Prostate gland (tissue), 2 donors: ENCODE results near the gene ATXN10. TPM values are rescaled to one million over a fixed set of nuclear protein-coding genes. Genes with fewer than 3 reads are reported as not detected.

Source experiments
- DNase-seq: peaks from one replicate; pipeline ENCODE4 v3.0.0-alpha.2; 2019; ENCODE audit warnings: low spot score
- H3K27ac ChIP-seq, 2 donors: fragments of 200-600 bp; sonication (generic); 2 replicates each; pipeline ENCODE4 v1.5.1; 2017 to 2019
- H3K27me3 ChIP-seq: fragments of 200-600 bp; sonication (generic); replicated peaks from 2 replicates; pipeline ENCODE4 v1.5.1; 2019; ENCODE audit not compliant: insufficient read depth
- H3K36me3 ChIP-seq, 2 donors: fragments of 200-600 bp; sonication (generic); 1 replicate in 1 of 2; 2 replicates in 1 of 2; pipeline versions ENCODE4 v1.5.1 to v1.8.1; 2017 to 2019
- H3K4me1 ChIP-seq: fragments of 200-600 bp; sonication (generic); replicated peaks from 2 replicates; pipeline ENCODE4 v1.5.1; 2019
- H3K4me3 ChIP-seq, 2 donors: fragments of 200-600 bp; sonication (generic); 2 replicates each; pipeline ENCODE4 v1.5.1; 2017 to 2019
- H3K9me3 ChIP-seq: fragments of 200-600 bp; sonication (generic); 2 replicates; pipeline ENCODE4 v1.5.1; 2017
- CTCF ChIP-seq, 4 experiments: fragments of 200-600 bp in 2 of 4; fragments of 450-650 bp in 2 of 4; sonication (generic) in 2 of 4; IDR thresholded peaks; 1 replicate in 3 of 4; 2 replicates in 1 of 4; pipeline ENCODE4 v1.5.1; 2016 to 2019; ENCODE audit warnings: antibody characterized with exemption in 4 of 4, mild to moderate bottlenecking in 2 of 4, moderate library complexity in 2 of 4
- POLR2A ChIP-seq: fragments of 450-650 bp; IDR thresholded peaks from one replicate; pipeline ENCODE4 v1.6.1; 2016; ENCODE audit warnings: antibody characterized with exemption, mild to moderate bottlenecking
- POLR2AphosphoS5 ChIP-seq: sonication (generic); formaldehyde crosslinking; IDR thresholded peaks from one replicate; pipeline ENCODE4 v1.6.1; 2017; ENCODE audit warnings: antibody characterized with exemption
- WGBS: methylation state at CpG from one replicate; pipeline ENCODE4 v1.1.5; 2018; 5-methylcytosine and 5-hydroxymethylcytosine counted together
- intact Hi-C: fragments of 100-400 bp; cut with DNase I; formaldehyde crosslinking; loops from one replicate; pipeline ENCODE4 v1.14.2; 2022
- total RNA-seq, 2 donors: library from RNA; depleted of rRNA; stranded (reverse); fragments of >200 nt; gene quantifications; one replicate each; pipeline ENCODE4 v1.1.0, GENCODE V29; 2016

ATXN10 gene
- total RNA-seq, 2 donors from 2014 or later, result 125 to 148 TPM

GRCh38 chr22:45777046-45777851 is 105.6 kb downstream of the ATXN10 start:
- intact Hi-C loops, result no loop called here
- WGBS, result 79% methylated on average over 6 of the region's 6 CpGs

GRCh38 chr22:45777852-45778375 is 106.3 kb downstream of the ATXN10 start:
- Histone ChIP-seq H3K4me1 (no peaks in the 10 kb centered on the region), H3K4me3 (no peak overlapping the region), H3K9me3 (no peaks in the 10 kb centered on the region), H3K36me3 (no peaks in the 10 kb centered on the region), H3K27me3 (no peaks in the 10 kb centered on the region), H3K27ac (no peak overlapping the region)
- intact Hi-C loops, result no loop called here
- TF ChIP-seq POLR2AphosphoS5 (no peak), POLR2A (no peak), CTCF (IDR thresholded peaks at IDR 0.05) (no peak)
- DNase-seq, result no peak
- 93% methylated on average over 3 of the region's 3 CpGs for WGBS

More at GRCh38 chr22:45777046-45777851, 105.6 kb downstream of the ATXN10 start:
- Histone ChIP-seq H3K9me3 (no peaks in the 10 kb centered on the region), H3K36me3 (no peaks in the 10 kb centered on the region), H3K4me1 (no peaks in the 10 kb centered on the region), H3K27me3 (no peaks in the 10 kb centered on the region), H3K4me3 (no peak overlapping the region), H3K27ac (no peak overlapping the region)
- DNase-seq, result no peak
- TF ChIP-seq POLR2AphosphoS5 (no peak), POLR2A (no peak), CTCF (IDR thresholded peaks at IDR 0.05) (no peak)

- no peak for DNase-seq
- intact Hi-C loops, result no loop called here
- H3K27me3 ChIP-seq, result no peaks in the 10 kb centered on the region
- no peak overlapping the region for H3K27ac ChIP-seq
- H3K4me3 ChIP-seq, result no peak overlapping the region
- H3K4me1 ChIP-seq, result no peaks in the 10 kb centered on the region
- no peaks in the 10 kb centered on the region for H3K36me3 ChIP-seq
- H3K9me3 ChIP-seq, result no peaks in the 10 kb centered on the region
- TF ChIP-seq CTCF (IDR thresholded peaks at IDR 0.05) (no peak), POLR2AphosphoS5 (no peak), POLR2A (no peak)
- 88% methylated on average over 3 of the region's 3 CpGs for WGBS
Observed at GRCh38 chr22:45781459-45781858, 109.8 kb downstream of the ATXN10 start.

- H3K9me3 ChIP-seq, result no peaks in the 10 kb centered on the region
- no peak overlapping the region for H3K27ac ChIP-seq
- no peaks in the 10 kb centered on the region for H3K27me3 ChIP-seq
- H3K4me3 ChIP-seq, result no peak overlapping the region
- intact Hi-C loops, result no loop called here
- 59% methylated on average over 6 of the region's 6 CpGs for WGBS
- TF ChIP-seq POLR2A (no peak), CTCF (IDR thresholded peaks at IDR 0.05) (no peak), POLR2AphosphoS5 (no peak)
- no peaks in the 10 kb centered on the region for H3K36me3 ChIP-seq
- DNase-seq, result no peak
- H3K4me1 ChIP-seq, result no peaks in the 10 kb centered on the region
Observed at GRCh38 chr22:45781966-45782365, 110.3 kb downstream of the ATXN10 start.

- no peaks in the 10 kb centered on the region for H3K9me3 ChIP-seq
- H3K27ac ChIP-seq, result no peak overlapping the region
- WGBS, result 86% methylated on average over 3 of the region's 3 CpGs
- DNase-seq, result no peak
- H3K4me1 ChIP-seq, result no peaks in the 10 kb centered on the region
- no peaks in the 10 kb centered on the region for H3K36me3 ChIP-seq
- H3K27me3 ChIP-seq, result no peaks in the 10 kb centered on the region
- H3K4me3 ChIP-seq, result no peak overlapping the region
- TF ChIP-seq POLR2AphosphoS5, result no peak
- no peak for TF ChIP-seq CTCF (IDR thresholded peaks at IDR 0.05)
- TF ChIP-seq POLR2A, result no peak
- intact Hi-C loops, result no loop called here
Observed at GRCh38 chr22:45783021-45783420, 111.4 kb downstream of the ATXN10 start.
